H7 (cell line): ENCODE measurements around the gene DDOST. TPM values are rescaled to one million over a fixed set of nuclear protein-coding genes. Genes with fewer than 3 reads are reported as not detected.
"Not testable (repeated sequence)": the region's sequence is repeated elsewhere in the genome, so short reads cannot be mapped to it uniquely, and the experiment has no call there.

Experiments
- DNase-seq: peaks from one replicate; pipeline ENCODE4 v3.0.0; 2012
- H3K27me3 ChIP-seq: 2 replicates; pipeline ENCODE4 v1.6.0; 2011; ENCODE audit warnings: mild to moderate bottlenecking, low read length; ENCODE audit not compliant: control insufficient read depth, insufficient read depth
- H3K36me3 ChIP-seq: replicated peaks from 2 replicates; pipeline ENCODE4 v1.5.1; 2011; ENCODE audit warnings: low read length; ENCODE audit not compliant: control insufficient read depth, insufficient read depth
- H3K4me3 ChIP-seq: 2 replicates; pipeline ENCODE4 v1.5.1; 2011; ENCODE audit warnings: low read depth, mild to moderate bottlenecking, control low read depth, low read length, moderate library complexity; ENCODE audit not compliant: insufficient read depth
- total RNA-seq: library from RNA; depleted of rRNA; stranded (reverse); fragments of >200 nt; shearing (Covaris generic); gene quantifications from 2 replicates; pipeline ENCODE4 v1.2.3, GENCODE V29; 2014

Gene DDOST
- total RNA-seq, 1 experiment from 2014 or later: 563 TPM

DNA sequence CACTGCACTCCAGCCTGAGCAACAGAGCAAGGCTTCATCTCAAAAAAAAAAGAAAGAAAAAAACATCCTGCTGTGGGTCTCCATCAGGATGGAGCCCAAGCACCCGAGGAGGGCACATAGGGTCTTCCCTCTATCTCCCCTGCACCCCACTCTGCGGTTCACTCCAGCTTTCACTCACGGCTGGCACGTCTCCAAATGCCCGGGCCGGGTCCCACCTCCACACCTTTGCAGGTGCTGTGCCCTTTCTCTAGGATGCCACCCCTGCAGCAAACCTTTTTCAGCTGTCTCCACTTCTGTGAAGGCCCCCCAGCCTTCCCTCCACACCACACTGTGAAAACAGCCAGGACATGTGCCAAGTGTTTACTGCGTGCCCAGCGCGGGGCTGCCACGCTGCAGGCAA, 22.4 kb upstream of the DDOST start:
- no peak for DNase-seq
- no peaks in the 10 kb centered on the region for H3K27me3 ChIP-seq
- H3K4me3 ChIP-seq: no peak overlapping the region
- peaks cover 1% of the 10 kb centered on the region for H3K36me3 ChIP-seq

DNA sequence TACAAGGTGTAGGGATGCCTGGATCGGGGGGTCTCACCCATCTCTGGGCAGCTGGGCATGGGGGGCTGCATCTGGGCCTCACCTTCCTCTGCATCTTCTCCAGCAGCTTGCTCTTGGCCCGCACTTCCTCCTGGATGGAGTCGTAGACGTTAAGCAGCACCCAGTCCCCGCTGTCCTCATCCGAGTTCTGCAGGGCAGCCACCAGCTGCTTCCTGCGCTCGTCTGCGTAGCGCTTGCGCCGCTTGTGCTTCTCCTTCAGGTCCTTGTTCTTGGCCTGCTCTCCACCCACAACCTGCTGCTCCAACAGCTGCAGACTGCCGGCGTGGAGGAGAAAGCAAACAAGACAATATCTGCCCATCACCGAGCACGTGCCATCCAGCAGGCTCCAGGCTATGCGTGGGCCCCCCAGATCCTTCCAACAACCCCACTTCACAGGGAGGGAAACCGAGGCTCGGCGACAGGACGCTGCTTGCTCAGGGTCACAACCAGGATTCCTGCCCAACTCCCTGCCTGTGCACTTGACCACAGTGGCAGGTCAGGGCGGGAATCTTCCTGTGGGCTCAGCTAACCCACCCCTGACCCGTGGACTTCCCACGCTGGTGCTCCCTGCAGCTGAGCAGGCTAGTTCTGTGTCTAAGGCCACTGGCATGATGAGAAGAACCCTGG, 21.5 kb upstream of the DDOST start:
- no peaks in the 10 kb centered on the region for H3K27me3 ChIP-seq
- peaks cover 2% of the 10 kb centered on the region for H3K36me3 ChIP-seq
- no peak for DNase-seq
- no peak overlapping the region for H3K4me3 ChIP-seq

DNA sequence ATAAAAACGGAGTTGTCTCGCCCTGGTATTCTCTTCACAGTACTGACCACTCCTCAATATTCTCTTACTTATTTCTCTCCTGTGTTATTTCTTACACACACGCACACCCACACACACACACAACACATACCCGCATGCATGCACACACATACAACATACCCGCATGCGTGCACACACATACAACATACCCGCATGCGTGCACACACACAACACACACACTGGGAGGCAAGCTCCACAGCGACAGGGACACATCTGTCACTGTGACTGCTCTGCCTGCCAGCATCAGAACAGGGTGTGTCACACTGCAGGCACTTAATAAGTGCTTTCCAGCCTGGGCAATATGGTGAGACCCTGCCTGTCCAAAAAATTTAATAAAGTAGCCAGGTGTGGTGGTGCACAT, 20.8 kb upstream of the DDOST start:
- Histone ChIP-seq H3K36me3 (peaks cover 2% of the 10 kb centered on the region), H3K4me3 (no peak overlapping the region), H3K27me3 (no peaks in the 10 kb centered on the region)
- no peak for DNase-seq

DNA sequence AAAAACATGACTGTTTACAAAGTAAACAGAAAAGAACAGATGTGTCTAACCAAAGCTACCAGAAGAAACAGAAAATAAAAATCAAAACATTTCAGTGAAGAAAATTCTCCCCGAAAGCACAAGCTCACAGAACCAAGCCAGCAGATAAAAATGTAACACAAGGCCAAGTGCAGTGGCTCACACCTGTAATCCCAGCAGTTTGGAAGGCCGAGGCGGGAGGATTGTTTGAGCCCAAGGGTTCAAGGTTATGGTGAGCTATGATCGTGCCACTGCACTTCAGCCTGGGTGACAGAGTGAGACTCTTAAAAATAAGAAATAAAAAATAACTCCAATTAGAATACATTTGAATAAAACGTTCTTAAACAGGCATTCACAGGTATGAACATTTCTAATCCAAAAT, 19.1 kb upstream of the DDOST start:
- no peak for DNase-seq
- peaks cover 2% of the 10 kb centered on the region for H3K36me3 ChIP-seq
- no peak overlapping the region for H3K4me3 ChIP-seq
- no peaks in the 10 kb centered on the region for H3K27me3 ChIP-seq

DNA sequence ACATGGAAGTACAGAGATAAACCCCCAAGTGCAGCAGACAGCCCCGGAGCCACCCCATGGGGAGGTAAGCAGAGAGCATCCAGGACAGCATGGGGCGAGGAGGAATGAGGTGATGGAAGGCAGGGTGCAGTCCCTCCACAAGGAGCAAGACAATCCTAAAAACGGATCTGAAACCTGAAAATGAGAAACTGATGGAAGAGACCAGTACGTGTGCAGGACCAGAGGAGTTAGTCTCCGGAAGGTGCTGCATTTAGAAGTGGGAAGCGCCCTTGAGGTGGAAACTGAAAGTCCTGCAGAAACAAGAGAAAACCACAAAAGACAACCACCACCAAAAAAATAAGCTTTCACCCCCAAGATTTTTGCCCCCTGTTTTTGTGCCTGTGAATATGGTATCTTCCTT, 17.4 kb upstream of the DDOST start:
- DNase-seq: no peak
- H3K4me3 ChIP-seq: no peak overlapping the region
- H3K36me3 ChIP-seq: peaks cover 2% of the 10 kb centered on the region
- no peaks in the 10 kb centered on the region for H3K27me3 ChIP-seq

DNA sequence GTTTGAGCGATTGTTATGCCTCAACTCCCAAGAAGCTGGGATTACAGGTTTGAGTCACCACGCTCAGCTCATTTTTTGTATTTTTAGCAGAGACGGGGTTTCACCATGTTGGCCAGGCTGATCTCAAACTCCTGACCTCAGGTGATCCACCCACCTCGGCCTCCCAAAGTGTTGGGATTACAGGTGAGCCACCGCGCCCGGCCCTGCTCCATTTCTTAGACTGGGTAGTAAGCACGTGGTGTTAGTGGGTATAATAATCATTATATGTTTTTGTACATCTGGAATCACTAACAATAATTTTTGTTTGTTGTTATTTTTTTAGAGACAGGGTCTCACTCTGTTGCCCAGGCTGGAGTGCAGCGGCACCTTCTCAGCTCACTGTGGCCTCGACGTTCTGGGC, 12.5 kb upstream of the DDOST start:
- H3K4me3 ChIP-seq, H3K27me3 ChIP-seq, DNase-seq, H3K36me3 ChIP-seq: not testable (repeated sequence)

DNA sequence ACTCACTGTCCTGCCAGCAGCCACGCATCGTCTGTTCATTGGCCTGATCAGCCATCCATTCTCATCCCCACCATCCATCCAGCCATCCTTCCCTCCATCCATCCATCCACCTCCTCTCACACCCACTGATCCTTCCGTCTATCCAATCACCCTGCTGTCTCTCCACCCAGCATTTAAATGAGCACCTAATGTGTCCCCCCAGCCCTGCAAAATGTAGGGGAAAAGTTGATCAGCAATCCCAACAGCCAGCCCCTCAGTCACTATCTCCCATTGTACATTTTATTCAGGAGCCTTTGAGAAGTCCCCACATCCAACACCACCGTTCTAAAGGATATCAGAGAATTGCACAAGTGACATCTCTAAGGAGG, 11.1 kb upstream of the DDOST start:
- Histone ChIP-seq H3K4me3 (no peak overlapping the region), H3K36me3 (peaks cover 4% of the 10 kb centered on the region), H3K27me3 (no peaks in the 10 kb centered on the region)
- no peak for DNase-seq

DNA sequence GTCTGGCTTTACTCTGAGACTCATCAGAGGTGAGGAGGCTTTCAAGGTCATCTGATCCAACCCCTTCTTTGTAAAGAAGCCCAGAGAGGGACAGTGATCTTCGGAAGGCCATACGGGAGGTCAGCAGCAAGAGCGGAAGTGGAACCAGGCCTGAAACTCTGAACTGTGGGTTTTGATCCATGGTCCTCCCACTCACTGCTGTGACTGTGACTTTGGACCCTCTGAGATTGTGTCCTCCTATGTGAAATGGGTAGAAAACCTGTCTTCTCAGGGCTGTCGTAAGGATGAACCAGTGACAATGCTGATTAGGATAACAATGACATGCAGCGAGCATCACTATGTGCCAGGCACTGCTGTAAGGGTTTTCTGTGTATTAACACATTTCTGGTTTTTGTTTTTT, 9.8 kb upstream of the DDOST start:
- DNase-seq: no peak
- Histone ChIP-seq H3K36me3 (peaks cover 4% of the 10 kb centered on the region), H3K4me3 (no peak overlapping the region), H3K27me3 (no peaks in the 10 kb centered on the region)

DNA sequence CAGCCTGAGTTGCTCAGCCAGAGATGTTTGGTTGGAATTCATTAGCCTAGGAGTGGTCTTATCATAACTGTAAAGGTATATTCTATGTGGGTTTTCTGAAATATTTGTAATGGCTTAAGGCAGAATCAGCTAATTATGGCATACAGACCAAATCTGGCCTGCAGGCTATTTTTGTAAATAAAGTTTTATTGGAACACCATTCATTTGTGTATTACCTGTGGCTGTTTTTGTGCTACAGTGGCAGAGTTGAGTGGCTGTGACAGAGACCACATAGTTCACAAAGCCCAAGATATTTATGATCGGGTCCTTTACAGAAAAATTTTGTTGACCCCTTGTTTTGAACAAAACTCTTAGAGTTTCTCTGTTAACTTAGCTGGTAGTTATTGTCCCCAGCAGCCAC, 7.4 kb upstream of the DDOST start:
- H3K4me3 ChIP-seq: no peak overlapping the region
- H3K36me3 ChIP-seq: peaks cover 4% of the 10 kb centered on the region
- no peaks in the 10 kb centered on the region for H3K27me3 ChIP-seq
- DNase-seq: no peak

DNA sequence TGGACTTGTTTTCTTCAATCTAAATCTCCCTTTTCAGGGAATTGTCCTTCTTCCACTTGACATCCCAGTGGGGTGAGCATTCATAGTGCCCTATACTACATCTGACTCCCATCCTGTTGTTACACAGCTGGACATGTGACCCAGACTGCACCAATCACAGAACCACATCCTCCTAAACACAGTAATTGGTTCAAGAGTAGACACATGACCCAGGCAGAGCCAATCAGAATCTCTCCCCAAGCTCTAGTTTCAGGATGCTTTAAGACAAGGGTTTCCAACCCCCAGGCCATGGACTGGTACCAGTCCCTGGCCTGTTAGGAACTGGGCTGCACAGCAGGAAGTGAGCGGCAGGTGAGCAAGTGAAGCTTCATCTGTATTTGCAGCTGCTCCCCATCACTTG, 5.6 kb upstream of the DDOST start:
- no peak for DNase-seq
- Histone ChIP-seq H3K36me3 (peaks cover under 1% of the 10 kb centered on the region; the same call in 1 of the 2 replicates), H3K27me3 (no peaks in the 10 kb centered on the region), H3K4me3 (no peak overlapping the region)

DNA sequence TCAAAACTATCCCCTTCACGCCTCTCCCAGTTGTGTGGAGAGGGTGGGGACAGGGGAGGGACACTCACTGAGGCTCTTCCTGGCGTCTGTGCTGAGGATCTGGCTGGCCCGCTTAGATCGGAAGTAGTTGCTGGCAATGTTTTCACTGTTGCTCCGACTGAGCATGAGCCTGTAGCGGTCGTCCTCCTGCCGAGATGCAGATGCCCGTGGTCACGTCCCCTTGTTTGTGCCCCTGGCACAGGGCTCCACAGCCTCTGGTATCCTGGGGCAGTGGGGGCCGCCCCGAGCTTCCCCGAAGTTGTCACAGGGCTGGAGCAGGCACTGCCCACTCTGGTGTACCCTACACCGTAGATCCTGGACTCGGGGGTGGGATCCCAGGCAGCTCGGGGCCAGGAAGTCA, 5.0 kb upstream of the DDOST start:
- no peak for DNase-seq
- Histone ChIP-seq H3K36me3 (no peaks in the 10 kb centered on the region; the same call in 1 of the 2 replicates), H3K27me3 (no peaks in the 10 kb centered on the region), H3K4me3 (no peak overlapping the region)

DNA sequence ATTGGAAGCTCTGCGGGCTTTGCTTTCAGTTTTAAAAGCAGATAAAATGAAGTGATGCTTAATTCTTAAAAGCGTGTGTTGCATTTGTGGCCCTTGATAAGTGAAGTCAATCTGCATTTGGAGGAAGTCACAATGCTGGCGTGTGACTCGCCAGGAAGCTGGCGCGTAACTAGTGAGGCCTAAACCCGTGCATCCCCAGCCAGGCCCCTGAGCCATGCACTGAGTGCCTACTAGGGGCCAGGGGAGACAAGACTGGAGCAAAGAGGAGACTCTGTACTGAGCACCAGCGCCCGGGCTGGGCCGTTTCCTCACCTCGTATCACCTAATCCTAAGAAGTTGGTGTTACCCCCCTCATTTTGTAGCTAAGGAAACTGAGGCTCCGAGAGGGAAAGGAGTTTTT, 4.6 kb upstream of the DDOST start:
- Histone ChIP-seq H3K36me3 (no peaks in the 10 kb centered on the region; the same call in 1 of the 2 replicates), H3K4me3 (no peak overlapping the region), H3K27me3 (no peaks in the 10 kb centered on the region)
- DNase-seq: no peak

DNA sequence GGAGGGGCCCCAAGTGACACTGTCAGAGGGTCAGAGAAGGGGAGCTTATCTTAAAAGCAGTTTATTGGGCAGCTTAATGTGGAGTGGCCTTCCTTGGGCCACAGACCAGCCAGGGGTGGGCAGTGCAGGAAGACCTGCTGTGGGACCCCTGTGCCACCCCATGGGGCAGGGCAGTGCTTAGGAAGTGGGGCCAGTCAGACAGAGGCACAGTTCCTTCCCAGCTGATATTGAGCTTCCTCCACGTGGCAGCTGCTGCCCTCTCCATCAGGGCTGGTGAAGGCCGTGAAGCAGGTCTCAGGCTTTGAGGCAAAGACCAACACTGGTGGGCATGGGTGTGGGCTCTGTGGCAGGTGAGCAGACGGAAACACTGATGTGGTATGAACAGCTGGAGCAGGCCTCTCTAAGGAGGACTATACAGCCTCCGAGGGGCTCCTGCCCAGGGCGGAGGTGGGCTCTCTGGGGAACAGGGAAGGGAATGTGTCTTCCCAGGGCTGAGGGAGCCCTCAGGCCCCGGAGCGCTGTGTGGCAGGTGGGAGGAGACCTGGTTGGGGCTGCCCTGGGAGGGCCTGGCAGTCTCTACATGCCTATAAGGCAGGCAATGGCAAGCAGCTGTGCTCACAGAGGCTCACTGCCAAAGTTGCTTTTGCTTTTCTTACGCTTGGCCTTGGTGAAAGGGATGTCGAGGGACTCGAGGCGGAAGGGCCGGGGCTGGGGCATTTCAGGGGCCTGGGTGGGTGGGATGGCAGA, 3.0 kb upstream of the DDOST start:
- peaks cover 5% of the 10 kb centered on the region for H3K36me3 ChIP-seq
- H3K27me3 ChIP-seq: no peaks in the 10 kb centered on the region
- no peak overlapping the region for H3K4me3 ChIP-seq
- no peak for DNase-seq

DNA sequence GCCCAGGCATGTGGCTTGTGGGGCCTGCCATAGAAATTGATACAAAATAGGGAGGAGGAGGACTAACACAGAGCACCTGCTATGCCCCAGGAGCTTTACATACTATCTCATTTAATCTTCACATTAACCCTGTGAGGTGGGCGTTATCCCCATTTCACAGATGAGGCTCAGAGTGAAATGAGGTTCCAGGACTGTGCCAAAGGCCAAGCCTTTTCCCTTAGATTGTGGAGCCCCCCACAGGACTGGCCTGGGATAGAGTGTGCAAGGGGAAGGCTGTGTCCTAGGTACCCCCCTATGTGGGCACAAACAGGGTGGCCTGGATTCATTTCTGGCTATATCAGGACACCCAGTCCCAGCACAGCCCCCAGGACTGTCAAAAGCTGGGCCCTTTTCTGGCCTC, 2.2 kb upstream of the DDOST start:
- peak; percentile 66 for DNase-seq
- H3K4me3 ChIP-seq: no peak overlapping the region
- peaks cover 6% of the 10 kb centered on the region for H3K36me3 ChIP-seq
- no peaks in the 10 kb centered on the region for H3K27me3 ChIP-seq

DNA sequence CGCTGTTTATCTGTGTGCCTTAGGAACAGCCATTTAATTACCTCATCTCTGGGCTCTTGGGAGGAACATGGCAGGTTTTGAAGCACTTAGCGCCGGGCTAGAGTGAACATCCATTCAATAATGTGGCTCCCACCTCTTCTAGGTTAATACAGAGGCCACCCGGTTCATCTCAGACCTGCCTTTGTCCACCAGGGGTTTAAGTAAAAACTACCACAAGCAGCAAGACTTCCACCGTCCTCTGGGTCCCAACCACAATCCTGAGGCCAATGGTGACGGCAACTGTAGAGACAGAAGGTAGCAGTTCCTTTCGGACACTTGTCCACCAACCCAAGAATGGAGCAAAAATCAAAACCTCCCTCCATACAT, 924 bp upstream of the DDOST start:
- Histone ChIP-seq H3K36me3 (peaks cover 15% of the 10 kb centered on the region), H3K27me3 (no peaks in the 10 kb centered on the region), H3K4me3 (peak overlapping the region; percentile 90)
- no peak for DNase-seq
